A673 (cell line): ENCODE data around the gene TLR9. TPM values are rescaled to one million over a fixed set of nuclear protein-coding genes. Genes with fewer than 3 reads are reported as not detected.

Experiments used
- BruUV-seq: library from RNA; stranded (reverse); fragments of 400-500 nt; replicated peaks from 2 replicates; lab custom pipeline; 2021; lab: Mats Ljungman, UMichigan
- CTCF ChIA-PET: fragments of 300-600 bp; sonication (Branson Sonifier 250); formaldehyde crosslinking; loops from one replicate; lab custom pipeline; 2022; ENCODE audit warnings: antibody characterized with exemption; lab: Charles Lee
- POLR2A ChIA-PET: fragments of 300-600 bp; sonication (Branson Sonifier 250); formaldehyde crosslinking; loops from one replicate; lab custom pipeline; 2022; ENCODE audit warnings: antibody characterized with exemption; ENCODE audit not compliant: low non-redundant PET; lab: Charles Lee
- DNase-seq: peaks from one replicate; pipeline ENCODE4 v3.0.0-alpha.2; 2015; ENCODE audit warnings: low spot score
- H3K27ac ChIP-seq: fragments of 200-600 bp; sonication (generic); 2 replicates; pipeline ENCODE4 v1.5.1; 2016; ENCODE audit warnings: mixed run types, low read depth, mild to moderate bottlenecking, mixed read lengths, antibody characterized with exemption, low read length; ENCODE audit not compliant: poor library complexity, severe bottlenecking
- H3K27me3 ChIP-seq: fragments of 200-600 bp; sonication (generic); replicated peaks from 2 replicates; pipeline ENCODE4 v1.6.1; 2017; ENCODE audit warnings: mixed run types, low read depth, mild to moderate bottlenecking, mixed read lengths, antibody characterized with exemption, low read length; ENCODE audit not compliant: insufficient read depth, poor library complexity
- H3K36me3 ChIP-seq: fragments of 200-600 bp; sonication (generic); 2 replicates; pipeline ENCODE4 v1.6.1; 2016; ENCODE audit warnings: mixed run types, mild to moderate bottlenecking, mixed read lengths, antibody characterized with exemption, low read length; ENCODE audit not compliant: insufficient read depth, poor library complexity, severe bottlenecking
- H3K4me1 ChIP-seq: fragments of 200-600 bp; sonication (generic); 2 replicates; pipeline ENCODE4 v1.6.1; 2017; ENCODE audit warnings: mixed run types, mild to moderate bottlenecking, mixed read lengths, antibody characterized with exemption, low read length; ENCODE audit not compliant: insufficient read depth, poor library complexity, severe bottlenecking
- H3K4me3 ChIP-seq: fragments of 200-600 bp; sonication (generic); 2 replicates; pipeline ENCODE4 v1.5.1; 2016; ENCODE audit warnings: low read depth, mixed run types, mild to moderate bottlenecking, mixed read lengths, low read length; ENCODE audit not compliant: poor library complexity, severe bottlenecking
- H3K9me3 ChIP-seq: fragments of 200-600 bp; sonication (generic); 2 replicates; pipeline ENCODE4 v1.6.1; 2016; ENCODE audit warnings: mixed run types, low read depth, mild to moderate bottlenecking, mixed read lengths, antibody characterized with exemption, low read length; ENCODE audit not compliant: poor library complexity, severe bottlenecking
- EZH2 ChIP-seq: fragments of 200-600 bp; sonication (generic); IDR thresholded peaks from 2 replicates; pipeline ENCODE4 v1.6.1; 2017; ENCODE audit warnings: borderline replicate concordance, low read depth, mild to moderate bottlenecking, mixed read lengths, antibody characterized with exemption, low read length; ENCODE audit not compliant: poor library complexity, severe bottlenecking
- intact Hi-C: fragments of 100-400 bp; cut with micrococcal nuclease; formaldehyde crosslinking; loops from one replicate; pipeline ENCODE4 v1.10.0; 2022; ENCODE audit not compliant: unreplicated experiment
- total RNA-seq: library from RNA; stranded (reverse); gene quantifications from 2 replicates; pipeline ENCODE4 v1.2.3, GENCODE V29; 2021
- TF ChIP-seq, protein P1 (sequence below): fragments of 300-800, 200-600 bp; sonication (generic); conservative IDR thresholded peaks from 2 replicates; pipeline ENCODE4 v1.5.1; 2017; ENCODE audit warnings: low read depth, mild to moderate bottlenecking, antibody characterized with exemption, low read length, moderate library complexity, mixed read lengths

The TLR9 gene
- total RNA-seq, 1 experiment from 2014 or later: not detected

GRCh38 chr3:52265387-52265786 is 39.9 kb upstream of the TLR9 start:
- Histone ChIP-seq H3K36me3 (peaks cover 54% of the 10 kb centered on the region), H3K4me1 (no peaks in the 10 kb centered on the region), H3K4me3 (no peak overlapping the region), H3K27me3 (no peaks in the 10 kb centered on the region), H3K9me3 (no peaks in the 10 kb centered on the region), H3K27ac (no peak overlapping the region)
- intact Hi-C loops: no loop called here
- ChIA-PET CTCF (no interaction called here), POLR2A (no interaction called here)
- BruUV-seq: no TSS peak
- TF ChIP-seq, protein P1, sequence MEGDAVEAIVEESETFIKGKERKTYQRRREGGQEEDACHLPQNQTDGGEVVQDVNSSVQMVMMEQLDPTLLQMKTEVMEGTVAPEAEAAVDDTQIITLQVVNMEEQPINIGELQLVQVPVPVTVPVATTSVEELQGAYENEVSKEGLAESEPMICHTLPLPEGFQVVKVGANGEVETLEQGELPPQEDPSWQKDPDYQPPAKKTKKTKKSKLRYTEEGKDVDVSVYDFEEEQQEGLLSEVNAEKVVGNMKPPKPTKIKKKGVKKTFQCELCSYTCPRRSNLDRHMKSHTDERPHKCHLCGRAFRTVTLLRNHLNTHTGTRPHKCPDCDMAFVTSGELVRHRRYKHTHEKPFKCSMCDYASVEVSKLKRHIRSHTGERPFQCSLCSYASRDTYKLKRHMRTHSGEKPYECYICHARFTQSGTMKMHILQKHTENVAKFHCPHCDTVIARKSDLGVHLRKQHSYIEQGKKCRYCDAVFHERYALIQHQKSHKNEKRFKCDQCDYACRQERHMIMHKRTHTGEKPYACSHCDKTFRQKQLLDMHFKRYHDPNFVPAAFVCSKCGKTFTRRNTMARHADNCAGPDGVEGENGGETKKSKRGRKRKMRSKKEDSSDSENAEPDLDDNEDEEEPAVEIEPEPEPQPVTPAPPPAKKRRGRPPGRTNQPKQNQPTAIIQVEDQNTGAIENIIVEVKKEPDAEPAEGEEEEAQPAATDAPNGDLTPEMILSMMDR: no peak
- TF ChIP-seq EZH2: no peak
- DNase-seq: no peak

DNA sequence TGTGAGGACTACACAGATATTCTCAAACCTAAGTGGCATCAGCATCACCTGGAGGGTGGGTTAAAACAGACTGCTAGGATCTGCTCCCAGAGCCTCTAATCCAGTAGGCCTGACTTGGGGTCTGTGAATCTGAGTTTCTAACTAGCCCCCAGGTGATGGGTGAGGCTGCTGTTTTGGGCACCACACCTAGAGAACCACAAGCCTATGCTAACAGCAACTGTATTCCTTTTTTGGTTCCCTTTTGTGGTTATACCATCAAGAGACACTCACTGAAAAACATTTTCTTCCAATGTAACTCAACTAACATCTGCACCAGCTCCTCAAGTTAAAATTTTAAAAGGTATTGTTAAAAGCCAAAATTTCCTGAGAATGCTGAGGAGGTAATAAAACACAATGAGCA is 37.0 kb upstream of the TLR9 start:
- ChIA-PET POLR2A (no interaction called here), CTCF (no interaction called here)
- H3K9me3 ChIP-seq: no peaks in the 10 kb centered on the region
- H3K36me3 ChIP-seq: peaks cover 66% of the 10 kb centered on the region
- intact Hi-C loops: no loop called here
- no peak for DNase-seq
- H3K4me3 ChIP-seq: no peak overlapping the region
- H3K27ac ChIP-seq: no peak overlapping the region
- no peak for TF ChIP-seq EZH2
- TF ChIP-seq, protein P1: no peak
- H3K27me3 ChIP-seq: no peaks in the 10 kb centered on the region
- BruUV-seq: no TSS peak
- H3K4me1 ChIP-seq: no peaks in the 10 kb centered on the region

DNA sequence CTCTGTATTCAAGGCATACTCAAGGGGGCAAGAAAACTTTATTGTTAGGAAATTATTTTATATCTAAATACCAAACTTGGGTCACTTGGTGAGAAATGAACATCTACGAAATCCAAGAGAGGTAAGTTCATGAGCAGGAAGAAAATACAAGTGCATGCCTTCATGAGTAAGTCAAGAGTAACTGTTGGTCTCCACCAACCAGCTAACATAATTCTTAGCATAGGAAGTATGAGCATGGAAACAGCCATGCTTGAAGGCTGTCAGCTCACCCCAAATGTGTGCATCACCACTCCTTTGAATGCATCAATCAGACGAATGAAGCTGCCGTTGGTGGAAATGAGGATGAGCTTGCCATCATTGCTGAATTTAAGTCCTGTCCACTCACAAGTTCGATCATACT is 34.0 kb upstream of the TLR9 start:
- no TSS peak for BruUV-seq
- H3K36me3 ChIP-seq: peaks cover 61% of the 10 kb centered on the region
- ChIA-PET CTCF (no interaction called here), POLR2A (no interaction called here)
- H3K9me3 ChIP-seq: no peaks in the 10 kb centered on the region
- intact Hi-C loops: no loop called here
- no peak overlapping the region for H3K27ac ChIP-seq
- no peak for TF ChIP-seq EZH2
- TF ChIP-seq, protein P1: no peak
- no peak for DNase-seq
- no peak overlapping the region for H3K4me3 ChIP-seq
- no peaks in the 10 kb centered on the region for H3K27me3 ChIP-seq
- H3K4me1 ChIP-seq: no peaks in the 10 kb centered on the region
